Psoas muscle (tissue), 8 donors: ENCODE measurements around the gene MAP3K5. TPM values are rescaled to one million over a fixed set of nuclear protein-coding genes. Genes with fewer than 3 reads are reported as not detected.

ENCODE experiments used
- ATAC-seq, 4 donors: fragments of 200-7000 bp; cut with Tn5 transposase; one replicate each; pipeline ENCODE4 v1.9.1; 2020; ENCODE audit warnings: moderate library complexity in 3 of 4, mild to moderate bottlenecking in 2 of 4
- DNase-seq, 2 donors: peaks; one replicate each; pipeline ENCODE4 v3.0.0-alpha.2; 2020
- H3K27ac ChIP-seq: fragments of 200-600 bp; one replicate; pipeline ENCODE4 v1.8.0; 2022
- H3K27me3 ChIP-seq, 3 donors: fragments of 200-600 bp in 1 of 3; one replicate each; pipeline versions ENCODE4 v1.6.1 to v1.8.0; 2013 to 2022; ENCODE audit warnings: low read length in 2 of 3, mild to moderate bottlenecking in 2 of 3, moderate library complexity in 1 of 3; ENCODE audit not compliant: insufficient read depth in 3 of 3
- H3K36me3 ChIP-seq, 2 donors: fragments of 200-600 bp in 1 of 2; one replicate each; pipeline versions ENCODE4 v1.6.1 to v1.8.0; 2013 to 2022; ENCODE audit warnings: low read depth in 1 of 2, mild to moderate bottlenecking in 1 of 2, moderate library complexity in 1 of 2; ENCODE audit not compliant: insufficient read depth in 1 of 2
- H3K4me1 ChIP-seq: fragments of 200-600 bp; one replicate; pipeline ENCODE4 v1.8.0; 2022
- H3K4me3 ChIP-seq: fragments of 200-600 bp; one replicate; pipeline ENCODE4 v1.8.0; 2022; ENCODE audit warnings: mild to moderate bottlenecking
- H3K9me3 ChIP-seq: fragments of 200-600 bp; one replicate; pipeline ENCODE4 v1.8.0; 2022
- WGBS, 3 donors: extraction: QIAGEN DNeasy Blood & Tissue Kit; methylation state at CpG; one replicate each; pipeline versions ENCODE4 v1.1.6 to v1.1.7; 2013; 5-methylcytosine and 5-hydroxymethylcytosine counted together
- intact Hi-C, 2 donors: fragments of 100-400 bp; cut with DNase I; formaldehyde crosslinking; loops; one replicate each; pipeline versions ENCODE4 v1.11.0 to v1.14.2; 2022
- polyA plus RNA-seq, 3 donors: library from polyadenylated mRNA; stranded (reverse); fragments of 200-250 nt; gene quantifications; one replicate each; pipeline ENCODE4 v1.2.3, GENCODE V29; 2013
- total RNA-seq, 4 donors: library from RNA; stranded (reverse); fragmentation: NEBNext Ultra II Directional in 2 of 4; extraction: Animal tissue kit (Norgen Biotek cat#: 25700) in 2 of 4; gene quantifications; one replicate each; pipeline versions ENCODE4 v1.2.1 to v1.2.4, GENCODE V29; 2021 to 2023
- TF ChIP-seq, protein P1 (sequence below): fragments of 200-600 bp; IDR thresholded peaks from one replicate; pipeline ENCODE4 v1.8.0; 2022; ENCODE audit warnings: antibody characterized with exemption
- donor health status: healthy with polysubstance abuse.
- donor health status: DM: no; HTN: no; CAD: no; lungs with moderate emphysema.
- donor health status: Bipolar disorder and iron deficiency.
- donor health status: healthy.
- donor health status: DM: yes; HTN: yes; CAD: no.
- donor health status: DM: no; HTN: no; CAD: no.
- donor health status: DM: no; HTN: no; CAD: no.
- donor health status: DM: yes; HTN: yes; CAD: no.

Gene MAP3K5
- total and polyA plus RNA-seq, 7 donors: 0.91 to 8.3 (median 3.8) TPM

DNA sequence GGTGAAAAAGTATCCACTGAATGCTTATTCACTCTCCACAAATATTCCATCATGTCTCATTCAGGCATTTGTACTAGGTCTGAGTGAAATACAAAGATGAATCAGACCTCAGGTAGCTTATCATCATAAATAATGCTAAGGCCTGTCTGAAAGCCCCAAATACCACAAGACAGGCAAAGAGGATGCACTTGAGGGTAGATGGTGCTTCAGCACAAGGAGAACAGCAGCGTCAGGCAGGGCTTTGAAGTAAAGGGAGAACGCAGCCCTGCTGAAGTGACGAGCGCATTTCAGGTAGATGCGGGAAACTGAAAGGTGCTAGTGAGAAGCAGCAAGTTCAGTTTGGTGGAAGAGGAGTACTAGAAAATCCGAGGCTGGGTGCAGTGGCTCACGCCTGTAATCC lies 38.7 kb downstream of the MAP3K5 start:
- H3K4me1 ChIP-seq: no peaks in the 10 kb centered on the region
- DNase-seq (no peak), ATAC-seq (no peak)
- H3K4me3 ChIP-seq: no peak overlapping the region
- no peaks in the 10 kb centered on the region for H3K36me3 ChIP-seq
- 90 to 95% (median 90%) methylated on average over 7 of the region's 7 CpGs for WGBS, 3 donors
- TF ChIP-seq, protein P1, sequence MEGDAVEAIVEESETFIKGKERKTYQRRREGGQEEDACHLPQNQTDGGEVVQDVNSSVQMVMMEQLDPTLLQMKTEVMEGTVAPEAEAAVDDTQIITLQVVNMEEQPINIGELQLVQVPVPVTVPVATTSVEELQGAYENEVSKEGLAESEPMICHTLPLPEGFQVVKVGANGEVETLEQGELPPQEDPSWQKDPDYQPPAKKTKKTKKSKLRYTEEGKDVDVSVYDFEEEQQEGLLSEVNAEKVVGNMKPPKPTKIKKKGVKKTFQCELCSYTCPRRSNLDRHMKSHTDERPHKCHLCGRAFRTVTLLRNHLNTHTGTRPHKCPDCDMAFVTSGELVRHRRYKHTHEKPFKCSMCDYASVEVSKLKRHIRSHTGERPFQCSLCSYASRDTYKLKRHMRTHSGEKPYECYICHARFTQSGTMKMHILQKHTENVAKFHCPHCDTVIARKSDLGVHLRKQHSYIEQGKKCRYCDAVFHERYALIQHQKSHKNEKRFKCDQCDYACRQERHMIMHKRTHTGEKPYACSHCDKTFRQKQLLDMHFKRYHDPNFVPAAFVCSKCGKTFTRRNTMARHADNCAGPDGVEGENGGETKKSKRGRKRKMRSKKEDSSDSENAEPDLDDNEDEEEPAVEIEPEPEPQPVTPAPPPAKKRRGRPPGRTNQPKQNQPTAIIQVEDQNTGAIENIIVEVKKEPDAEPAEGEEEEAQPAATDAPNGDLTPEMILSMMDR: no peak
- intact Hi-C loops: no loop called here
- no peaks in the 10 kb centered on the region for H3K27me3 ChIP-seq
- H3K9me3 ChIP-seq: no peaks in the 10 kb centered on the region
- H3K27ac ChIP-seq: no peak overlapping the region

DNA sequence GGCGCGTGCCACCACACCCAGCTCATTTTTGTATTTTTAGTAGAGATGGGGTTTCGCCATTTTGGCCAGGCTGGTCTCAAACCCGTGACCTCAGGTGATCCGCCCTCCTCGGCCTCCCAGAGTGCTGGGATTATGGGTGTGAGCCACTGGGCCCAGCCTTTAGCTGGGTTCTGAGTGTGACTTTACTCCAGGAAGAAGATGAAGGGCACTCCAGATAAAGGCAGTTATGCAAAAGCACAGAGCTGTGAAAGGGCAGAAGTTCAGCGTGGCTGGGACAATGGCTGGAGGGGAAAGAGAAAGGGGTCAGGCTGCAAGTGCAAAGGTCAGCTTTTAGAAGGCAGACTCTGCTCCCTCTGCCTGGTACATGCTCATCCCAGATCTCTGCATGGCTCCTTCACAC lies 39.7 kb downstream of the MAP3K5 start:
- ATAC-seq (no peak), DNase-seq (no peak)
- Histone ChIP-seq H3K27me3 (no peaks in the 10 kb centered on the region), H3K9me3 (no peaks in the 10 kb centered on the region), H3K27ac (no peak overlapping the region), H3K4me3 (no peak overlapping the region), H3K4me1 (no peaks in the 10 kb centered on the region), H3K36me3 (no peaks in the 10 kb centered on the region)
- 89 to 91% (median 90%) methylated on average over 7 of the region's 7 CpGs for WGBS, 3 donors
- intact Hi-C loops: no loop called here
- TF ChIP-seq, protein P1: no peak

DNA sequence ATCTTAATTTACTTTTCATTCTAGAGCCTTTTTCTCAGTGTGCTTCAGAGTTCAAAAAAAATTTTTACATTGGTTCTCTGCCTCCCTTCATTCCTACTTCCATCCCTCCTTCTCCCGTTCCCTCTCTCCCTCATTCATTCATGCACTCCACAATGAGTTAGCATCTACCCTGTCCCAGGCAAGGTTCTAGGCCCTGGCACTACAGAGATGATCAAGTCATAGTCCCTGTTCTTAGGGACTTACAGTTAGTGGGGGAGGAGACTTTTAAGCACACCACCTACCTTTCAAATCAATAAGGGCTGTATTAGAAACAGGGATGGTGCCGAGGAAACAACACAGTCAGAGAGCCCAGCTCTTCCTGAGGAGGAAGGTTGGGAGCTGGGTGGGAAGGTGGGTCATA lies 40.3 kb downstream of the MAP3K5 start:
- intact Hi-C loops: no loop called here
- no peaks in the 10 kb centered on the region for H3K9me3 ChIP-seq
- no peak overlapping the region for H3K27ac ChIP-seq
- H3K4me3 ChIP-seq: no peak overlapping the region
- DNase-seq: no peak
- H3K36me3 ChIP-seq: no peaks in the 10 kb centered on the region
- TF ChIP-seq, protein P1: no peak
- 89 to 95% (median 89%) methylated on average over 2 of the region's 2 CpGs for WGBS, 3 donors
- ATAC-seq: no peak
- no peaks in the 10 kb centered on the region for H3K27me3 ChIP-seq
- H3K4me1 ChIP-seq: no peaks in the 10 kb centered on the region

DNA sequence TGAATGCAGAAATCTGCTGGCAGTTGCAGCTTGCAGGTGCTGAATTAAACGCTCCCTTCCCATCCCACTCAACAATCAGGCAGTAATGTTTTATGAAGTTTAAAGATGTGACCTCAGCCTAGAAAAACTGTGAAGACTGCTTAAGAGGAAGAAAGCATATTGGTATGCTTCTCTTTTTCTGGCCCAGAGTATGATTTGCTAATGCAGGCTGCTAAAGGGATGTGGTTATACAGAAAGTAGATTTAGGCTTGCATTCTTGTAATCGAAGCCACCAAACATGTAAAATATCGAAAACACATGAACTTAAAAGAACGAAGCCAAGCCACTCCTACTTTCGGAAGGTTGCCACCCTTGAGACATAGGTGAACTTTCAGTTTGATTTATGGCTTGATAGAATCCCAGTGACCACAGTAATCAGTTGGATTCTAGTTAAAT lies 40.7 kb downstream of the MAP3K5 start:
- Histone ChIP-seq H3K36me3 (no peaks in the 10 kb centered on the region), H3K9me3 (no peaks in the 10 kb centered on the region), H3K27ac (no peak overlapping the region), H3K4me3 (no peak overlapping the region), H3K27me3 (no peaks in the 10 kb centered on the region), H3K4me1 (no peaks in the 10 kb centered on the region)
- intact Hi-C loops: no loop called here
- TF ChIP-seq, protein P1: no peak
- 53 to 65% (median 64%) methylated on average over 5 of the region's 5 CpGs for WGBS, 3 donors
- ATAC-seq (no peak), DNase-seq (no peak)

DNA sequence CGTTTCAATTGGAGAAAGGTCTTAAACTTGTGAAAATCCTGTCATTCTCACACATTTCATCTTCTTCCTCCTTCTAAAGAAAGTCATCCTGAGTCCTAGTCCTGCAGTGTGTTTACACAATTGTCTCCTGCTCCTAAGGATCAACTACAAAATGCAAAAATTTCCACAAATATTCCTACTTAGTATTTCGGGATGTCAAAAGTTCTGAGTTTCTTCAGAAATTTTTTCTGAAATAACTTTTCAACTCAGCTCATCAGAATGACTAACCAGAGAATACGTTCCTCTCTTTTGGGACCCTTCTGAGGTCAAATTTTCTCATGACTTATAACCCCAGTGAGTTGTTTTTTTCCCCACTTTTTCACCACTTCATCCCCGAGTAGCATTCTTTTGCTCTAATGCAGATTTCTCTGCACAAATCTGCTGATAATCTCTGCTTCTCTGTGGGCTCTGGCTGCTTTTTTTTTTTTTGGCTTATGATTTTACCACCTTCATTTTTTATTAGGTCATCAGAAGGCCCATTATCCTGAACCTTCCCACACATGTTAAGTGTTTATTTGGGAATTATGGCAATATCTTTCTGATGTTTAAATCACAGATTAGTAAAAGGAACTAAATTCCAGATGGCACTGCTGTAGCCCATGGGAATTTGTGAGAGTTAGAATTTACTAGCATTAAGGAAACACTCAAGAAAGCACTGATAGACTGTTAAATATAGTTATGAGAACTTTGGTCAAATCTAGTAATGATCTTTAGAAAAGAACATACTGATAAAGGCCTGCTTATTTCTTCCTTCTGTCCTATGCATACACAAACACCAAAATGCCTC lies 41.4 kb downstream of the MAP3K5 start:
- no peaks in the 10 kb centered on the region for H3K9me3 ChIP-seq
- WGBS, 3 donors: 60 to 64% (median 60%) methylated on average over 4 of the region's 4 CpGs
- H3K4me1 ChIP-seq: no peaks in the 10 kb centered on the region
- intact Hi-C loops: no loop called here
- H3K27me3 ChIP-seq: no peaks in the 10 kb centered on the region
- H3K36me3 ChIP-seq: no peaks in the 10 kb centered on the region
- DNase-seq: no peak
- TF ChIP-seq, protein P1: no peak
- no peak overlapping the region for H3K4me3 ChIP-seq
- H3K27ac ChIP-seq: peak overlapping the region; percentile 17
- no peak for ATAC-seq
